AG10803 (cell line): ENCODE measurements around the gene WNT11.
A peak's percentile ranks its signal among the peaks of the same experiment; 100 is the strongest.

Source experiments
- DNase-seq: peaks from one replicate; pipeline ENCODE4 v3.0.0; 2010; ENCODE audit warnings: low read depth
- H3K4me3 ChIP-seq: 2 replicates; pipeline ENCODE4 v1.5.1; 2011; ENCODE audit warnings: mild to moderate bottlenecking, low read length, control low read depth
- TF ChIP-seq, protein P1 (sequence below): conservative IDR thresholded peaks from 2 replicates; pipeline ENCODE4 v1.5.1; 2011; ENCODE audit warnings: mild to moderate bottlenecking, low read length, control low read depth, inconsistent platforms

The WNT11 gene

DNA sequence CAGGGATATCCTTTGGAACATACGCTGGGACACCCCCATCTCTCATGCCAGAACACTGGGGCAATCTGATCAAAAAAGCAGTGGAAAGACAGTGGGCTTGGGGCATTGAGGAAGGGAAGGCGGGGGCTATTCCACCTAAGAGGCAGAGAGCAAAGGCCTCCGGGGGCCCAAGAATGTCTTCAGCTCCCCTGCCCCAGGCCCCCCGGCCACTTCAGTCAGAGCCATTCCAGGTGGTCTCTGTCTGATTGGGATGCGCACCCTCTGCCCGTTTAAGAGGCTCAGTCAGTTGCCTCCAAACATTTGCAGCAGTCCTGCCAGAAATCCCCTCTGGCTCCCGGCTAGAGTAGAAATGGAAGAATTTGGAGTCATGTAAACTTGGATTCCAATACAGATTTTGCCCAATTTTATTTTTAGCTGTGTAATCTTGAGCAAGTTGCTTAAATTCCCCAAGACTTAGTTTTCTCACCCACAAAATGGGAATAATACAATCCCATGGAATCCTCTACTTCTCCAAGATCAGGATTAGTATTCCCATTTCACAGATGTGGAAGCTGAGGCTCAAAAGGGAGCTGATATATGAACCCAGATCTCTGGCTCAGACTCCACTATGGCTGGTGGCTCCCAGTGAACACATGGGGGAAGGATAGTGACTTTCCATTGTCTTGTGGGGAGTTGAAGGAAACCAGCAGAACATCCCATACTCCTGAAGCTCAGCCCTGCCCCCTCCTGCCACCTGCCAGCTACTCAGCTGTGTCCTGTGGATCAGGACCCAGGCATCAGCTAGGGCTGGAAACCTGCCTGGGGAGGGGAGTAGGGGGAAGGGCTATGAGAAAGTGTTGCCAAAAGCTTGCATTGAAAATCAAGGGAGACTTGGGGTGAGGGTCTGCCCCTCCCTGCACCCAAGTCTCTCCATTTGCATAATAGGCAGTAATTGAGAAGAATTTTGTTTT, 6.1 kb upstream of the WNT11 start:
- no peak overlapping the region for H3K4me3 ChIP-seq
- no peak for DNase-seq
- TF ChIP-seq, protein P1, sequence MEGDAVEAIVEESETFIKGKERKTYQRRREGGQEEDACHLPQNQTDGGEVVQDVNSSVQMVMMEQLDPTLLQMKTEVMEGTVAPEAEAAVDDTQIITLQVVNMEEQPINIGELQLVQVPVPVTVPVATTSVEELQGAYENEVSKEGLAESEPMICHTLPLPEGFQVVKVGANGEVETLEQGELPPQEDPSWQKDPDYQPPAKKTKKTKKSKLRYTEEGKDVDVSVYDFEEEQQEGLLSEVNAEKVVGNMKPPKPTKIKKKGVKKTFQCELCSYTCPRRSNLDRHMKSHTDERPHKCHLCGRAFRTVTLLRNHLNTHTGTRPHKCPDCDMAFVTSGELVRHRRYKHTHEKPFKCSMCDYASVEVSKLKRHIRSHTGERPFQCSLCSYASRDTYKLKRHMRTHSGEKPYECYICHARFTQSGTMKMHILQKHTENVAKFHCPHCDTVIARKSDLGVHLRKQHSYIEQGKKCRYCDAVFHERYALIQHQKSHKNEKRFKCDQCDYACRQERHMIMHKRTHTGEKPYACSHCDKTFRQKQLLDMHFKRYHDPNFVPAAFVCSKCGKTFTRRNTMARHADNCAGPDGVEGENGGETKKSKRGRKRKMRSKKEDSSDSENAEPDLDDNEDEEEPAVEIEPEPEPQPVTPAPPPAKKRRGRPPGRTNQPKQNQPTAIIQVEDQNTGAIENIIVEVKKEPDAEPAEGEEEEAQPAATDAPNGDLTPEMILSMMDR = no peak

GRCh38 chr11:76210931-76211851, 4.9 kb upstream of the WNT11 start:
- TF ChIP-seq, protein P1 = no peak
- peak overlapping the region; percentile 24; the same call in 1 of the 2 replicates for H3K4me3 ChIP-seq
- no peak for DNase-seq

- H3K4me3 ChIP-seq = peak overlapping the region; percentile 43
Observed at GRCh38 chr11:76209973-76210930, 4.0 kb upstream of the WNT11 start.

DNA sequence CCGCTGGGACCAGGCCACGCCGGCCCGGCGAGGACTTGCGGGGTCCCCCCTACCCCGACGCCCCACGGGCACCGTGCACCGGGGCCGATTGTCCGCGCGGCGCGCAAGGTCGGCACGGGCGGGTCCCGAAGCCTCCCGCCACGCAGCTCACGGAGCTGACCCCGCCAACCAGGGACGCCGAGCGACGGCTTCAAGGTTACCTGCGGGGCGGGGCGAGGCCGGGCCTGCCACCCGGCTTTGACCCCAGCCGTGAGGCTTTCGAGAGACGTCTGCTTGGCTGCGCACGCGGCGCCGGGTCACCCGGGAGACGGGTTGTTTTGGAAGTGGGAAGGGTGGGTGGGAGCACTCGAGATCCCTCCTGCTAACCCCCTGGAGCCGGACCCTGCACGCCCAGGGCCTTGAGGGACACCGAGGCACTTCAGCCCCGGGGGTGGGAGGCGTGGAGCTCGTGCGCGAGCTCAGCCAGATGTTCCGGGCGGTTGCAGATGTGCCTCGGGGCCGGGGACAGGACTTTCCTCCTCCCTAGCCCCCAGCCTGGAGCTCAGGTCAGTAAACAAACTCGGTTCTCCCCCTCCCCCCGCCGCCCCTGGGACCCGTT, 3.2 kb upstream of the WNT11 start:
- peak overlapping the region; percentile 54 for H3K4me3 ChIP-seq
- no peak for DNase-seq
- TF ChIP-seq, protein P1 = no peak

More at GRCh38 chr11:76209973-76210930, 4.0 kb upstream of the WNT11 start:
- TF ChIP-seq, protein P1 = no peak
- DNase-seq = peak; percentile 75

- TF ChIP-seq, protein P1 = peak; percentile 57
- peak; percentile 34 for DNase-seq
- H3K4me3 ChIP-seq = peak overlapping the region; percentile 54
Observed at GRCh38 chr11:76208438-76209374, 2.4 kb upstream of the WNT11 start.
